ENCODE data around the gene TCEA3. TPM values are rescaled to one million over a fixed set of nuclear protein-coding genes. Genes with fewer than 3 reads are reported as not detected.

The TCEA3 gene
- total RNA-seq, 3 donors from 2014 or later = 8.5 to 38.0 (median 31.2) TPM

DNA sequence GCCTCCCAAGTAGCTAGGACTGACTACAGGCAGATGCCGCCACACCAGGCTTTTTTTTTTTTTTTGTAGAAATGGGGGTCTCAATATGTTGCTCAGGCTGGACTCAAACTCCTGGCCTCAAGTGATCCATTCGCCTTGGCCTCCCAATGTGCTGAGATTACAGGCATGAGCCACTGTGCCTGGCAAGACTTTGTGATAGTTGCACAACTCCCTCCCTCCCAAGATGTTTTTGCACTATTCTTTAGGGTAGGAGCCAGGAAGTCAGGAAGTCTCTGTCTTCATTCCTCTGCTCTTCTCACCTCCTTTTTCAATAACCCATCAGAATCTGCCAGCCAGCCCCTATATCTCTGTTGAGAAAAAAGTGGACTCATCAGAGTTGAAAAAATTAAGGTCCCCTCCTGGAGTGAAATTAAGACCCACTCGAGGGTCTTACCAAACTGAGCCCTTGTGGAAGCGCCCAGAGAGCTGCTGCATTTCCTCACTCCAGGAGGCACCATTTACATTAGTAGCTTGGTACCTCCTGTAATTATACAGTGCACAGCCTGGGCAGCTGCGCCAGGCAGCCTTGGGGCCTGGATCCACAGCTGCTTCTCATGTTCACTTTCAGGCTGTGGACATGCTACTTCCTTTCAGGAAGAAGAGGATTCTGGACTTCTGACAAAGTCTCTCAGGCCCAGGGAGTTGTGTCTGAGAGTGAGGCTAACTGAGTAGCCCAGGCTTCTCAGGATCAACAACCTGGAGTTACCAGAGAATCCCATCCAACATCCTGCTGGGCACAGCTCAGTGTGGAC lies 24.0 kb downstream of the TCEA3 start:
- Histone ChIP-seq H3K4me1 (peaks cover 0 to 22% of the 10 kb centered on the region in 2 donors), H3K4me3 (no peak overlapping the region), H3K27ac (peak overlapping the region; percentile 10 to 72), H3K9me3 (no peaks in the 10 kb centered on the region), H3K27me3 (no peaks in the 10 kb centered on the region), H3K36me3 (no peaks in the 10 kb centered on the region)
- DNase-seq (ENCODE audit: low spot score in 2 of 2) = no peak
- intact Hi-C loops (cut with DNase I; ENCODE audit: low total_unique reads) = loop anchor here (10.0 kb wide), 1 partner anchor 56 kb away; the partner anchor contains the start of gene HNRNPR
- TF ChIP-seq, protein P1, sequence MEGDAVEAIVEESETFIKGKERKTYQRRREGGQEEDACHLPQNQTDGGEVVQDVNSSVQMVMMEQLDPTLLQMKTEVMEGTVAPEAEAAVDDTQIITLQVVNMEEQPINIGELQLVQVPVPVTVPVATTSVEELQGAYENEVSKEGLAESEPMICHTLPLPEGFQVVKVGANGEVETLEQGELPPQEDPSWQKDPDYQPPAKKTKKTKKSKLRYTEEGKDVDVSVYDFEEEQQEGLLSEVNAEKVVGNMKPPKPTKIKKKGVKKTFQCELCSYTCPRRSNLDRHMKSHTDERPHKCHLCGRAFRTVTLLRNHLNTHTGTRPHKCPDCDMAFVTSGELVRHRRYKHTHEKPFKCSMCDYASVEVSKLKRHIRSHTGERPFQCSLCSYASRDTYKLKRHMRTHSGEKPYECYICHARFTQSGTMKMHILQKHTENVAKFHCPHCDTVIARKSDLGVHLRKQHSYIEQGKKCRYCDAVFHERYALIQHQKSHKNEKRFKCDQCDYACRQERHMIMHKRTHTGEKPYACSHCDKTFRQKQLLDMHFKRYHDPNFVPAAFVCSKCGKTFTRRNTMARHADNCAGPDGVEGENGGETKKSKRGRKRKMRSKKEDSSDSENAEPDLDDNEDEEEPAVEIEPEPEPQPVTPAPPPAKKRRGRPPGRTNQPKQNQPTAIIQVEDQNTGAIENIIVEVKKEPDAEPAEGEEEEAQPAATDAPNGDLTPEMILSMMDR (IDR thresholded peaks at IDR 0.05) = no peak
- TF ChIP-seq POLR2A (IDR thresholded peaks at IDR 0.05) (no peak), POLR2AphosphoS5 (IDR thresholded peaks at IDR 0.05) (peak in 2 of 3 donors; percentile 65 to 82)

DNA sequence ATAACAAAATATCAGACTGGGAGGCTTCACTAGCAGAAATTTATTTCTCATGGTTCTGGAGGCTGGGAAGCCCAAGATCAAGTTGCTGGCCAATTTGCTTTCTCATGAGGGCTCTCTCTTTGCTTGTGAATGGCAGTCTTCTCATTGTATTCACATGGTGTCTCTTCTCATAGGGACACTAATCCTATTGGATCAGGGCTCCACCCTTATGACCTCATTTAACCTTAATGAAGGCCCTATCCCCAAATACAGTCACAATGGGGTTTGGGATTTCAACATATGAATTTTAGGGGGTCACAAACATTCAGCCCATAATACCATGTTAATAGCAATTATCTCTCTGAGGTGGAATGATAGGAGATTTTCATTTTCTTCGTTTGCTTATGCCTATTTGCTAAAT lies 25.3 kb downstream of the TCEA3 start:
- no peak for DNase-seq (ENCODE audit: low spot score in 2 of 2)
- H3K4me3 ChIP-seq = no peak overlapping the region
- H3K4me1 ChIP-seq = peaks cover 5 to 20% of the 10 kb centered on the region in 2 donors
- H3K27me3 ChIP-seq = no peaks in the 10 kb centered on the region
- intact Hi-C loops (cut with DNase I; ENCODE audit: low total_unique reads) = no loop called here
- H3K36me3 ChIP-seq = no peaks in the 10 kb centered on the region
- no peaks in the 10 kb centered on the region for H3K9me3 ChIP-seq
- no peak overlapping the region for H3K27ac ChIP-seq
- TF ChIP-seq POLR2AphosphoS5 (IDR thresholded peaks at IDR 0.05) (no peak), POLR2A (IDR thresholded peaks at IDR 0.05) (no peak)
- TF ChIP-seq, protein P1 (IDR thresholded peaks at IDR 0.05) = no peak

DNA sequence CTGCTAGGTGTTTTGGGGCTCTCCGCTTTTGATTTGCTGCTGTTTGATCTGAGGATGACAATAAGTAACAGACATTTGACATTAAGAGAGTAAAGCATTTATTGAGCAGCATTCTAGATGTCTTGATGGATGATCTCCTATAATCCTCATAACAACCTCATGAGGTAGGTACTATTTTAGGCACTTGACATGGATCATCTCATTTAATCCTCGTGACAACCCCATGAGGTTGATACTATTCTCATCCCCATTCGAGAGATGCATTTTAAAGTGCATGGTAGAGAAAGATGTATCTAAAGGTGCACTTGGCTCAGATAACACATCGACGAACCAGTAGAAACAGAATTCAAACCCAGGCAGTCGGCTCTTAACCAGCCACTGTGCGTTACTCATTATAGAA lies 26.6 kb downstream of the TCEA3 start:
- intact Hi-C loops (cut with DNase I; ENCODE audit: low total_unique reads) = no loop called here
- DNase-seq (ENCODE audit: low spot score in 2 of 2) = no peak
- TF ChIP-seq POLR2A (IDR thresholded peaks at IDR 0.05) = no peak
- TF ChIP-seq, protein P1 (IDR thresholded peaks at IDR 0.05) = no peak
- no peak for TF ChIP-seq POLR2AphosphoS5 (IDR thresholded peaks at IDR 0.05)

DNA sequence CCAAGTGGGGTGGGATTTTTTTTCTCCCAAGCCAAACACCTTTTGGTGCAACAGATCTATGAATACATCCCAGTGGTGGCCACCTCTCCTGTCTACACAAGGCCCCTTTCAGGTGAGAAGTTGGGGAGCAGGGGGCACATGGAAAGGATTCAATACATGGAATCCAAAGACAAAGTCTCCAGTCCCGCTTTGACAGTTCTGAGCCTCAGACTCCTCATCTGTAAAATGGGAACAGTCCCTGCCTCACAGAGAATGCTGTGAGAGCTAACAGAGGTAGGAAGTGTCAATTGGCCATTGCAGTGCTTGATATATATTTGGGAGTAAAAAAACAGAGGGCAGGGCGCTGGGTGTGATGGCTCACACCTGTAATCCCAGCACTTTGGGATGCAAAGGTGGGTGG lies 28.2 kb downstream of the TCEA3 start:
- no peak for TF ChIP-seq POLR2A (IDR thresholded peaks at IDR 0.05)
- TF ChIP-seq, protein P1 (IDR thresholded peaks at IDR 0.05) = no peak
- TF ChIP-seq POLR2AphosphoS5 (IDR thresholded peaks at IDR 0.05) = no peak
- no peaks in the 10 kb centered on the region for H3K36me3 ChIP-seq
- peak overlapping the region in 1 of 2 donors; percentile 92 for H3K27ac ChIP-seq
- H3K4me1 ChIP-seq = peaks cover 5% of the 10 kb centered on the region in 2 donors
- intact Hi-C loops (cut with DNase I; ENCODE audit: low total_unique reads) = no loop called here
- no peak for DNase-seq (ENCODE audit: low spot score in 2 of 2)
- no peaks in the 10 kb centered on the region for H3K9me3 ChIP-seq
- H3K4me3 ChIP-seq = no peak overlapping the region
- no peaks in the 10 kb centered on the region for H3K27me3 ChIP-seq

More for the DNA sequence above, 26.6 kb downstream of the TCEA3 start:
- H3K4me3 ChIP-seq = no peak overlapping the region
- no peaks in the 10 kb centered on the region for H3K27me3 ChIP-seq
- H3K9me3 ChIP-seq = no peaks in the 10 kb centered on the region
- no peaks in the 10 kb centered on the region for H3K36me3 ChIP-seq
- peaks cover 5 to 9% of the 10 kb centered on the region in 2 donors for H3K4me1 ChIP-seq
- H3K27ac ChIP-seq = no peak overlapping the region

DNA sequence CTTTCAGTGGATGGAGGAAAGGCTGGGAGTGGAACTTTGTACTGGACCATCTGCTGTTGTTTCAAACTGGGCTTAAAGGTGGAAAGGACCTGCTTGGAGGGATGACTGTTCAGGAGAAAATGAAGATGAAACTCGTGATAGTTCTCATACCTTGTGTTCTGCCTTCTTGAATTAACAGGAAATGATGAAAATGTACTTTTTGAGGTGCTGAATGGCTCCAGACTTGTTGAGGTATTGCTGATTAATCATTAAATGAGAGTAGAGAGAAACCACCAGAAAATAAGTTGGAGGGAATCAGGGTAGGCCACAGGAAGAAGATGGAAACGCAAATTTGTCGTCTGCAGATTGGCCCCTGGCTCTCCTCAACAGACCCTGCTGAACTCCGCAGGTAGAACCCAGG lies 28.7 kb downstream of the TCEA3 start:
- no peak overlapping the region for H3K4me3 ChIP-seq
- intact Hi-C loops (cut with DNase I; ENCODE audit: low total_unique reads) = no loop called here
- no peak for TF ChIP-seq POLR2A (IDR thresholded peaks at IDR 0.05)
- TF ChIP-seq, protein P1 (IDR thresholded peaks at IDR 0.05) = no peak
- TF ChIP-seq POLR2AphosphoS5 (IDR thresholded peaks at IDR 0.05) = no peak
- peaks cover 0 to 5% of the 10 kb centered on the region in 2 donors for H3K4me1 ChIP-seq
- H3K27ac ChIP-seq = peak overlapping the region; percentile 85 to 92
- DNase-seq (ENCODE audit: low spot score in 2 of 2) = no peak
- no peaks in the 10 kb centered on the region for H3K36me3 ChIP-seq
- H3K9me3 ChIP-seq = no peaks in the 10 kb centered on the region
- no peaks in the 10 kb centered on the region for H3K27me3 ChIP-seq

Data from breast epithelium (tissue), 4 donors.